Memory B cell (primary cell): Measurements from ENCODE around the gene TGIF2.
"Not testable (repeated sequence)": the region's sequence is repeated elsewhere in the genome, so short reads cannot be mapped to it uniquely, and the experiment has no call there.

ENCODE experiments used
- ATAC-seq: fragments of 150-1000 bp; cut with Tn5 transposase; 2 replicates; pipeline ENCODE4 v1.10.0; 2021; ENCODE audit warnings: low read depth, mild to moderate bottlenecking, moderate library complexity
- DNase-seq, 2 donors: peaks; one replicate each; pipeline ENCODE4 v3.0.0; 2022; ENCODE audit warnings: low spot score in 2 of 2
- H3K27ac Mint-ChIP-seq: one replicate; pipeline ENCODE4 v1.8.0; 2022; ENCODE audit warnings: mild to moderate bottlenecking, moderate library complexity, mixed read lengths
- H3K27me3 Mint-ChIP-seq: one replicate; pipeline ENCODE4 v1.8.0; 2022; ENCODE audit warnings: mixed read lengths
- H3K36me3 Mint-ChIP-seq: one replicate; pipeline ENCODE4 v1.8.0; 2022; ENCODE audit warnings: mild to moderate bottlenecking, mixed read lengths
- H3K4me1 Mint-ChIP-seq: one replicate; pipeline ENCODE4 v1.8.0; 2022; ENCODE audit warnings: mixed read lengths
- H3K4me3 Mint-ChIP-seq: one replicate; pipeline ENCODE4 v1.8.0; 2022; ENCODE audit warnings: mild to moderate bottlenecking, moderate library complexity, mixed read lengths
- H3K9me3 Mint-ChIP-seq: one replicate; pipeline ENCODE4 v1.8.0; 2022; ENCODE audit warnings: mixed read lengths

Gene TGIF2

DNA sequence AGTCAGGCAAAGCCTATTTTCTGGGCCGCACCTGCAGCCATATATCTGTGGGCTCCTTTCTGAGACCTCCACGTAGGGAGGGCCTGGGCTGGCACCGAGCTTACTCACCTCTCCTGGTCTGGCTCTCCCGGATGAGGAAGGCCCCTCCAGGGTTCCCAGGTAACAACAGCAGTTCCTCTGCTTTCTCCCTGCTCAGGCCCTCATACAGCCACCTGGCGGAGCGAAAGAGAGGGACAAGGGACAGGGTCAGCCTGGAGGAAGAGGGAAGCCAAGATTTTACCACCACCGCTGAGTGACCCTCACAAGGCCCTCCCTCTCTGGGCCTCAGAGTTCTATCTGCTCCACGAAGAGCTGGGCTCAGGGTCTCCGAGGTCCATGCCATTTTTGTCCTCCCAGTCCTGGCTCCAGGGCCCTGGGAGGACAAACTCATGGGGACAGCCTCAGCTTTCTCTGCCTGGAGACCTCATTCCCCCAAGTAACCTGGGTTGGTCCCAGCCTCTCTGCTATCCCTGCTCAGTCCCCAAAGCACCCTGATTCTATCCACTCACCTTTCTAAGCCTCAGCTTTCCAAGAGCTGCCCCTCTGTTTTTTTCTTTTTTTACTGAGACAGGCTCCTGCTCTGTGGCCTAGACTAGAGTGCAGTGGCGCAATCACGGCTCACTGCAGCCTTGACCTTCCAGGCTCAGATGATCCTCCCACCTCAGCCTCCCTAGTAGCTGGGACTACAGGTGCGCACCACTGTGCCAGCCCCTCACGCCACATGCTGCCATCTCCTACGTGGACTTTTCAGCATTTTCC, 59.3 kb downstream of the TGIF2 start:
- ATAC-seq (no peak), DNase-seq (no peak)
- Mint-ChIP-seq H3K4me3 (no peak overlapping the region), H3K9me3 (no peaks in the 10 kb centered on the region), H3K4me1 (peaks cover 6% of the 10 kb centered on the region), H3K27ac (no peak overlapping the region), H3K27me3 (no peaks in the 10 kb centered on the region), H3K36me3 (peaks cover 3% of the 10 kb centered on the region)

DNA sequence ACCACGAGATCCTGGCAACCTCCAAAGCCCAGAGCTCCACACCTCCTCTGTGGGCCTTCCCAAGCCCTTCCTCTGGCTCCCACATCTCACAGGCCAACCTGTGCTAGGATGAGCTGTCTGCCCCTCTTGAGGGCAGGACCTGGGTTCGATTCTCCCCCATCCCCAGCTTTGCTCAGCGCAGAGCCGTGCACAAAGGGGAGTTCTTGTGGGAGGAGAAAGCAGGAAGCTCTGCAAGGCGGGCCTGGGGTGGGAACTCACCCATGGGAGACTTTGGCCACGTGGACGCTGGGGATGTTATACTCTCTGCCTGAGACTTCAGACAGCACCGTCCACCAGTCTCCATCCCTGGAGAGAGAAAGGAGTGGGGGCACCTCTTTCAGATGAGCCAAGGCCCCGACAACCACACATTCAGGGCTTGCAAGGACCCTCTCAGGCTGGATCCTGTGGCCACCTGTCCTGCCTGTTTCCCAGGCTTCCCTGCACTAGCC, 59.9 kb downstream of the TGIF2 start:
- Mint-ChIP-seq H3K27me3 (no peaks in the 10 kb centered on the region), H3K4me3 (no peak overlapping the region), H3K36me3 (peaks cover 3% of the 10 kb centered on the region), H3K9me3 (no peaks in the 10 kb centered on the region), H3K27ac (no peak overlapping the region), H3K4me1 (peaks cover 6% of the 10 kb centered on the region)
- DNase-seq (no peak), ATAC-seq (no peak)

DNA sequence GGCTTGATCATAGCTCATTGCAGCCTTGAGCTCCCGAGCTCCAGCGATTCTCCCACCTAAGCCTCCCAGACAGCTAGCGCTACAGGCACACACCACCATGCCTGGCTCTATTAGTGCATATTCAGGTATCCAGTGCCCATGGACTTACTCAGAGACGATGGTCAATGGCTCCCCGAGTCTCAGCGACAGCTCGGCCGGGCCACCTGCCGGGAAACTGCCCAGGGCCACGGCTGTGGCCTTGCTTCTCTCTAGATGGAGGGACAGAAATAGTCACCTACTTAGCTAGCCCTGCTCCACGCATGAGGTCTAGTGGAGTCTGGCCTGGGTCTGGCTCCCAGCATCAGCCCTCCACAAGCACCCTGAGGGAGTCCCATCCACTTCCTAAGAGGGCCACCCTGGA, 60.9 kb downstream of the TGIF2 start:
- peaks cover 3% of the 10 kb centered on the region for H3K36me3 Mint-ChIP-seq
- H3K27ac Mint-ChIP-seq: peak overlapping the region; percentile 9
- H3K4me1 Mint-ChIP-seq: peaks cover 6% of the 10 kb centered on the region
- H3K4me3 Mint-ChIP-seq: no peak overlapping the region
- ATAC-seq: no peak
- H3K27me3 Mint-ChIP-seq: no peaks in the 10 kb centered on the region
- DNase-seq: no peak
- no peaks in the 10 kb centered on the region for H3K9me3 Mint-ChIP-seq

DNA sequence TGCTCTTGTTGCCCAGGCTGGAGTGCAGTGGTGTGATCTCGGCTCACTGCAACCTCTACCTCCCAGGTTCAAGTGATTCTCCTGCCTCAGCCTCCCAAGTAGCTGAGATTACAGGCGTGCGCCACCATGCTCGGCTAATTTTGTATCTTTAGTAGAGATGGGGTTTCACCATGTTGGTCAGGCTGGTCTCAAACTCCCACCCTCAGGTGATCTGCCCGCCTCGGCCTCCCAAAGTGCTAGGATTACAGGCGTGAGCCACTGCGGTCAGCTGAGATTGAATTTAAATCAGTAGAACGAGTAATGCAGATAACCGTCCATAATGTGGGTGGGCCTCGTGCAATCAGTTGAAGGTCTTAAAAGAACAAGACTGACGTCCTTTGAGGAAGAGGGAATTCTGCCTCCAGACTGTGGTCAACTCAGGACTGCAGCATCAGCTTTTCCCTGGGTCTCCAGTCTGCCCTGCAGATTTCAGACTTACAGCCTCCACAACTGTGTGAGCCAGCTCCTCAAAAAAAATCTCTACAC, 65.5 kb downstream of the TGIF2 start:
- not testable (repeated sequence) for H3K27ac Mint-ChIP-seq, ATAC-seq, H3K4me1 Mint-ChIP-seq, H3K4me3 Mint-ChIP-seq, H3K9me3 Mint-ChIP-seq, H3K27me3 Mint-ChIP-seq, H3K36me3 Mint-ChIP-seq, DNase-seq

DNA sequence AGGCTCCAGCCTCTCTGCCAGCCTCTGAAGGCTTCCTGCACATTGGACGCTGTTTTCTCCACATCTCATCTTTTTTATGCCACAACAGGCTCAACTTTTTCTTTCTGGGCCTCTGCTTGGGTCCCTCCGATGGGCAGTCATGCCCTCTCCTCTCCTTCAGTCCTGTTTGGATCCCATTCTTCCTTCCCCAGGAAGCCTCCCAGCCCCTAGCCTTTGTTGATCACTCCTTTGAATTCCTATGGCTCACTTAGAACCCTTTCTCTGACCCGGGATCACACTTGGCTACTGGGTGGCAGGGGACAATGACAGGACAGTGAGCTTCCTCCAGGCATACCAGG, 68.1 kb downstream of the TGIF2 start:
- ATAC-seq (no peak), DNase-seq (no peak)
- Mint-ChIP-seq H3K9me3 (no peaks in the 10 kb centered on the region), H3K36me3 (no peaks in the 10 kb centered on the region), H3K4me1 (peaks cover 13% of the 10 kb centered on the region), H3K4me3 (no peak overlapping the region), H3K27ac (no peak overlapping the region), H3K27me3 (no peaks in the 10 kb centered on the region)

DNA sequence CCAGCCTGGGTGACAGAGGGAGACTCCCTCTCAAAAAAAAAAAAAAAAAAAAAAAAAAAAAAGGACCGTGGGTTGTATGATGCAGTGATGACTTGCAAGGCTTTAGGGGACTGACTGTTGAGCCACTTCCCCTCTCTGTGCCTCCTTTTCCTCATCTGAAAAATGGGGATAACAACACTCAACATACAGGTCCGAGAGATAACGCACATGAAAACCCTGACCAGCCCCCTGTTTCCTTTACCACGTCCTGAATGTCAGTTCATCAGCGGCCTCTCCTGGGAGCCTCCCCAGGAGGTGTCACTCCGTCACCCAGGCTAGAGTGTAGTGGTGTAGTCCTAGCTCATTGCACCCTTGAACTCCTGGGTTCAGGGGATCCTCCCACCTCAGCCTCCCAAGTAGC, 68.7 kb downstream of the TGIF2 start:
- H3K4me1 Mint-ChIP-seq: peaks cover 13% of the 10 kb centered on the region
- no peak overlapping the region for H3K27ac Mint-ChIP-seq
- H3K9me3 Mint-ChIP-seq: no peaks in the 10 kb centered on the region
- H3K36me3 Mint-ChIP-seq: no peaks in the 10 kb centered on the region
- DNase-seq: no peak
- ATAC-seq: no peak
- H3K27me3 Mint-ChIP-seq: no peaks in the 10 kb centered on the region
- H3K4me3 Mint-ChIP-seq: no peak overlapping the region
